GM18907 (cell line): ENCODE results near the gene CYBRD1.

Experiments
- ATAC-seq: cut with Tn5 transposase; IDR thresholded peaks from one replicate; pipeline ENCODE4 v1.9.1; 2021; ENCODE audit warnings: mild to moderate bottlenecking, moderate library complexity; ENCODE audit not compliant: unreplicated experiment

Gene CYBRD1

GRCh38 chr2:171595456-171595855 lies 73.2 kb downstream of the CYBRD1 start:
- ATAC-seq = no peak

GRCh38 chr2:171595896-171596295 lies 73.6 kb downstream of the CYBRD1 start:
- no peak for ATAC-seq

- peak; percentile 83 for ATAC-seq
These were observed 76.5 kb downstream of the CYBRD1 start for GRCh38 chr2:171598713-171599319.

GRCh38 chr2:171600126-171600525 lies 77.9 kb downstream of the CYBRD1 start:
- ATAC-seq = no peak

- no peak for ATAC-seq
These were observed 80.1 kb downstream of the CYBRD1 start for GRCh38 chr2:171602352-171602751.
